GM12873 (cell line): ENCODE results near the gene RICTOR.

ENCODE experiments used
- CTCF ChIP-seq: IDR thresholded peaks from 2 replicates; pipeline ENCODE4 v1.5.1; 2012; ENCODE audit warnings: low read depth, mild to moderate bottlenecking, moderate library complexity, low read length, control low read depth; ENCODE audit not compliant: insufficient read depth; ENCODE audit errors: missing control alignments

RICTOR gene

GRCh38 chr5:39063037-39063436 is 11.2 kb downstream of the RICTOR start:
- no peak for TF ChIP-seq CTCF

- TF ChIP-seq CTCF = no peak
Measured at GRCh38 chr5:39062530-39062929, 11.7 kb downstream of the RICTOR start.

- no peak for TF ChIP-seq CTCF
Measured at GRCh38 chr5:39062104-39062503, 12.1 kb downstream of the RICTOR start.

GRCh38 chr5:39059064-39059463 is 15.1 kb downstream of the RICTOR start:
- TF ChIP-seq CTCF = no peak

- no peak for TF ChIP-seq CTCF
Measured at GRCh38 chr5:39058178-39058921, 15.8 kb downstream of the RICTOR start.

- TF ChIP-seq CTCF = no peak
Measured at GRCh38 chr5:39057734-39058133, 16.5 kb downstream of the RICTOR start.

GRCh38 chr5:39055768-39056398 is 18.3 kb downstream of the RICTOR start:
- no peak for TF ChIP-seq CTCF
